Choroid plexus epithelial cell (primary cell): Measurements from ENCODE around the gene PSPC1.

Experiments
- DNase-seq: peaks from one replicate; pipeline ENCODE4 v3.0.0-alpha.2; 2010; ENCODE audit warnings: low read depth
- H3K4me3 ChIP-seq: 2 replicates; pipeline ENCODE4 v1.5.1; 2011; ENCODE audit warnings: low read depth, mild to moderate bottlenecking, control low read depth, low read length, moderate library complexity
- CTCF ChIP-seq: conservative IDR thresholded peaks from 2 replicates; pipeline ENCODE4 v1.5.1; 2011; ENCODE audit warnings: low read depth, mild to moderate bottlenecking, control low read depth, inconsistent platforms, low read length, moderate library complexity

PSPC1 gene

GRCh38 chr13:19664481-19665230 is 118.1 kb downstream of the PSPC1 start:
- H3K4me3 ChIP-seq, result no peak overlapping the region
- TF ChIP-seq CTCF, result no peak
- no peak for DNase-seq

GRCh38 chr13:19663416-19663979 is 119.2 kb downstream of the PSPC1 start:
- TF ChIP-seq CTCF, result no peak
- no peak overlapping the region for H3K4me3 ChIP-seq
- DNase-seq, result no peak

- no peak for TF ChIP-seq CTCF
- H3K4me3 ChIP-seq, result no peak overlapping the region
- DNase-seq, result no peak
Measured at GRCh38 chr13:19661561-19661960, 121.2 kb downstream of the PSPC1 start.

GRCh38 chr13:19661126-19661525 is 121.6 kb downstream of the PSPC1 start:
- H3K4me3 ChIP-seq, result no peak overlapping the region
- no peak for DNase-seq
- no peak for TF ChIP-seq CTCF

- DNase-seq, result no peak
- TF ChIP-seq CTCF, result no peak
- no peak overlapping the region for H3K4me3 ChIP-seq
Measured at GRCh38 chr13:19658831-19659230, 123.9 kb downstream of the PSPC1 start.

- no peak overlapping the region for H3K4me3 ChIP-seq
- no peak for DNase-seq
- TF ChIP-seq CTCF, result peak; percentile 8
Measured at GRCh38 chr13:19657872-19658591, 124.7 kb downstream of the PSPC1 start.
